IPS-11a (cell line): Measurements from ENCODE around the gene PLXNA4.

Experiments
- H3K4me3 ChIP-seq: one replicate; pipeline ENCODE4 v1.5.1; 2013; ENCODE audit warnings: low read depth, low read length, control low read depth

PLXNA4 gene

DNA sequence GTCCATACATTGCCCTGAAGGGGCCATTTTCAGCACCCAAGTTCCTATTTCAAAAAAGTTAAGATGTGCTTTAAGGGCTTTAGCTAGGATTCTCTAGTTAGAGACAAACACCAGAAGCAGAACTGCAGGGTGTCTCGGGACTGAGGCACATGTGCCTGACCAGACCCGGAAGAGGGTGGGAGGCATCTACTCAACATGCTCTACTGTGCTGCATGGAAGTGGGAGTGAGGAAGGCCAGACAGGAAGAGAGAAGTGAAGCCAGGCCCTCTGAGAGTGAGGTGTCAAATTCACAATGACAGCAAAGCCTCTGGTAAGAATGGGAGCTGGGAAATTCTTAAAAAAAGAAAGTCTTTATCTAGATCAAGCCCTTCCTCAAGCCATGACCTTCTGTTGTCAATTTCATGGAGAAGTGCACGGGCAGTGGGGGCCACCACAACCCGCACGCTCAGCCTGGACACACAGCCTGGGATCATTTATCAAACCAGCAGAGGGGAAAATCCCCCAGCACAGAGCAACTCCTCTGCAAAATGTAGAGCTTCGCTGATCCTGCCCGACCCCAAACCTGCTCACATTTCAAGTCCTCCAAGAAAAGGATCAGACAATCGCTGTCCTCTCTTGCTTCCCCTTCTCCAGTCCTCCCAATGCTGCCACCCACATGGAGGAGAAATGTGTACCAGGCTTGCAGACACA, 38.7 kb downstream of the PLXNA4 start:
- H3K4me3 ChIP-seq: no peak overlapping the region

DNA sequence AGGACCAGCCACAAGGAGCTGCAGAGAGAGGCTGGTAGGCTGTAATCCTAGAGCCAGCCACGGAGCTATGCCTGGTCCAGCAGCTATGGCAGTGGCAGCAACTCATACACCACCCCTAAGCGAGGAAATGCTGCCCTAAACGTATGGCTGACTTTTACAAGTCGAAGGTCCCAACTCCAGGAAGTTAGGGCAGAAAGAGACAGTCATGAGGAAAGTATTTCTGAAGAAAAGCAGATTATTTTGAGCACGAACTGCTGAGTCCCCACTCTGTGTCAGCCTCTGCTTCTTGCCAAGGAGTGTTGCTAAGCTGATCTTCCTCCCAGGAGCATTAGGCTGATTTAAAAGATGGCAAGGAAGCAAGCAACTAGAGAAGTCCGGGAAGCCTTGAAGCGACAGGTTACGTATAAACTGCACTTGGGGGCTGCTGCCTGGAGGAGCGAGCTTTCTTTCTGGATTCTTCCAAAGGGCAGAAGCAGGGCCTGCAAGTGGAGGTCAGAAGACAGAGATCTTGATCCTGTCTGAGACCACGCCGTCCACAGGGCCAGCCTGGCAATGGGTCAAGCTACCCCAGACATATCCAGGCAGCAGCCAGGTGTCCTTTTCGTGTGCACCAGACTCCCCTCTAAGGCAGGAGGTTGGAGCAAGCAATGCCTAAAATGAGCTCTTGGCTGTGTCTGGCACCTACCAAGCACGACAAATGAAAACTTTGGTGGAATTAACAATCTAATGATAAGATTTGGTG, 39.4 kb downstream of the PLXNA4 start:
- H3K4me3 ChIP-seq: no peak overlapping the region

DNA sequence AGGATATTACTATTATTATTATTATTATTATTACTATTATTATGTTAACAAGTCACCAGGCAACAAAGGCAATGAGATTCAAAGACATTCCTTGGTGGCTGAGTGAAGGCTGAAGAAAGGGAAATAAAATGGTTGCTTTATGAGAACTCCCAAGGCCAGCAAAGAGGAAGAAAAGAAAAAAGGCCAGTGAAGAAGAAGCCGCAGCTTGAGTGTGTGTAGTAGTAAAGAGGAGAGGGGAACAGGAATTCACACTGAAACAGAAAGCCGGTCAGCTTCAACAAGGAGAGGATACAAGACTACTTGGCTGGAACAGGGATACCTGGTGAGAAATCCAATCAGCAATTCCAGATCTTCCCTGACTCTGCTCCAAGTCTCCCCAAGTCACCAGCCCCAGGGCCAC, 42.4 kb downstream of the PLXNA4 start:
- no peak overlapping the region for H3K4me3 ChIP-seq

DNA sequence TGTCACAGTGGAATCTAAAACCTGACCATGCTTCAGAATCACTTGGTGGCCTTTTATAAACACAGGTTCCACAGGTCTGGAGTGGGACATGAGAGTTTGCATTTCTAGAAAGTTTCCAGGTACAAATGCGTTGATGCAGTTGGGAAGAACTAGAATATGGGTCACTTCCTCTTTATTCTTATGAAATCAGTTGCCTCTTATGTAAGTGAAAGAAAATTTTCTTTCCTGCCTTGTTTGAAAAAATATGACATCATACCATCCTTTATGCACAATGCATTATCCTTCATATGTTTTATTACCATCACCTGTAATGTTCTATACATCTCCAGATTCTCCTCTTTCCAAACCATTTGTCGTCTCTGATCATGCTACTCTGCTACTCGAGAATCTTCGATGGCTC, 44.0 kb downstream of the PLXNA4 start:
- no peak overlapping the region for H3K4me3 ChIP-seq

DNA sequence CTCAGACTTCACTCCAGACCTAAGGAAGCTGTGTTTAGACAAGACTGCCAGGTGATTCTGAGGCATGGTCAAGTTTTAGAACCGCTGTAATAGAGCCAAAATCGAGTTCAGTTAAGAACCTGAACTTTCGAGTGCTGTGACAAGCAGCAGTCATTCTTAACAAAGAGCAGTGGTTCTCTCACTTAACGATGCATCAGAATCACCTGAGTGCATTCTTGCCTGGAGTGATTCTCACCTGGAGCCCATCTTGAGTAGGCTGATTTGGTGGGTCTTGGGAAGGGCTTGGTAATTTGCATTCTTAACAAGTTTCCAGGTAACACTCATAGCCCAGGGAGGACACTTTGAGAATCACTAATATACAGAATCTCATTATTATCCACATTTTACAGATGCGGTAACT, 44.7 kb downstream of the PLXNA4 start:
- no peak overlapping the region for H3K4me3 ChIP-seq

DNA sequence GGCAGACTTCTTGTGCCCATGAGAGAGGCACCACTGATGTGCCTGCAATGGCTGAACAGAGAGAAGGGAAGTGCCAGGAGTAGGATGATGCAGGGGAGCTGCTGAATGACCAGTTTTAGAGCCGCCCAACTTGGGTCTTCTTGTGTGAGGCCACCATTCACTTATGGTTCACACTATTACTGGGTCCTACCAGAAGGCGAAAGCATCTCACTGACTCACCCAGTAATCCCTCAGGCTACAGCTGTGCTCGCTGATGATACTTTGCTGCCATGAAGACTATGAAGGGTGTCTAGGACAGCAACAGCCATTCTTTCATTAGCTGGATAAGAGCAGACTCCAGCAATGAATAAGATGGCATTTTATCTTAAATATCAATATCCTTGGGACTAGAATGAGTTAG, 47.6 kb downstream of the PLXNA4 start:
- no peak overlapping the region for H3K4me3 ChIP-seq

DNA sequence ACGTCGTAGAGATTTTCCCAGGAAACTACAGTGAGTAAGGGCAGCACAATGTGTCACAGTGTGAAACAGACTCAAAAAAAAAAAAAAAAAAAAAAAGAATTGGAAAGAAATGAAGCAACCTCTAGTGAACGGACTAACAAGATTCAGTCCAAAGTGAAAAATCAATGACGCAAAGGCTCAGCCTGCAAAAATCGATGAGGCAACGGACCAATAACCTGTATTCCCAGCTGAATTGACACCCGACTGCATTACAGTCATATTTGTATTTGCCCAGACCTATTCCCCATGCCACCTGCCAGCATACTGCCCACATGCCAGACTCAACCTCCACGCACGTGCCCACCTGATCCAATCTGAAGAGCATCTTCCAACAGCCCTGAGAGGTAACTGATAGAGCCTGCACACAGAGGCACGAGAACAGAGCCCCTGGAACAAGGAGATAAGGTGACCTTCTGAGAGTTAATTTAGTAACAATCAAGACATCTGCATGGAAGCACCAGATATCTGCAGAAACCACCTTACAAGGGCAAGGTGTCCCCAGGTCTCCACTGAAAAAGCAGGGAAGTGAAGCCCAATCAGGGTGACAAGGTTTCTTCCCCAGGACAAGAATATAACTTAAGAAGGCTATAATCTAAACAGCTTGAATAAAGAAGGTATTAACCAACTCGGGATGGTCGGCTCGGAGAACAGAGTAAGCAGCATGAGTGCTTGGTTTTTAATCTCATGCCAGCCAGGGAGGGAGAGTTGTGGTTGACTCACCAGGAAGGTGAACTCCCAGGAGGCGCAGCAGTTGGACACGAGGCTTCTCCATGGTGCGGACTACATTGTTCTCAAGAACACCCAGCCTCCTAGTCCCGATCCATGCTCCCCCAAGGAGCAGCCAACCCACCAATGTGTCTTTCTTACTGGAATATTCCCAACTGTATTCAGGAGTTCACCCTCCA, 48.5 kb downstream of the PLXNA4 start:
- H3K4me3 ChIP-seq: no peak overlapping the region

DNA sequence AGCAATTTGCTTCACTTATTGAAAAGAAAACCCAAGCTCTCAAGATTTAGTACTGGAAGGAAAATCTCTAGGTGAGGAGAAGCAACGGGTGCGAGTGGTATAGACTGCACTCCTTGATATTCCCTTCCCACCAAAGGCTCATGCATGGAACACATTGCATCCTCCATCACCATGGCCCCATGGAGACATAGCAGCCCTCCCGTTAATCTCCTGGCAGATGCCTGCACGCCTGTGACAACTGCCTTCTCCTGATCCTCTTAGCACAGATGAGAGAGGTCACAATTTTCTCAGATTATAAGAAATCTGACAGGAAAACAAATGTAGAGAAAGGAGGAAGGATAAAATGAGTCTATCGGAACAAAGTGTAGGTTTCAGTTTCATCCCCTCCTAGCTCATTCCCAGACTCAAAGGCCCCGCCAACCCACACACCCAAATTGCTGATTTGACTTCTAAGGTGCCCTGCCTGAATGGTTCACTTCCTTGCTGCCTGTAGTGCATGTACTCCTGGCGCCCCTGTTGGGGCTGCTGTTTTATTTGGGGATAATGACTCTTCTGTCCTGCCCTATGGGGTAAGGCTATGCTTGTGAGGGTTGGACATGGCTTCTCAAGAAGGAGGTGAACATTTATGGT, 50.0 kb downstream of the PLXNA4 start:
- no peak overlapping the region for H3K4me3 ChIP-seq

DNA sequence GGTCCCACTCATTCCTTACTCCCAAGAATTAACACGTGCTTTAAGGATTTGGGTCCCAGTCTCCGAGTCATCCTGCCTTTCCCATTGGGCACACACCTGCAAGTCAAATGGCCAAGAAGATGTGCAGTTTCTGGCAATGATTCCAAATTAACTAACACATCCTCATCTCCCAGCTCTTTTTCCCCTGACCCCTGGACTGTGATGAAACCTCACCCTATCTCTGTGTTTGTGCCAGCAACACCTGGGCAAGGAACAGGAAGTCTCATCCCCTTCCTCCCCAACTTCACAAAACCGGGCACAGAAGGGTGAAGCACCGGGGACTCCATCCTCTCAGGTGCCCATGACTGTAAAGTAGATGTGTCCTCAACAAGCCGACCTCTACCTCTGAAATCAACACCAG, 54.8 kb downstream of the PLXNA4 start:
- no peak overlapping the region for H3K4me3 ChIP-seq

DNA sequence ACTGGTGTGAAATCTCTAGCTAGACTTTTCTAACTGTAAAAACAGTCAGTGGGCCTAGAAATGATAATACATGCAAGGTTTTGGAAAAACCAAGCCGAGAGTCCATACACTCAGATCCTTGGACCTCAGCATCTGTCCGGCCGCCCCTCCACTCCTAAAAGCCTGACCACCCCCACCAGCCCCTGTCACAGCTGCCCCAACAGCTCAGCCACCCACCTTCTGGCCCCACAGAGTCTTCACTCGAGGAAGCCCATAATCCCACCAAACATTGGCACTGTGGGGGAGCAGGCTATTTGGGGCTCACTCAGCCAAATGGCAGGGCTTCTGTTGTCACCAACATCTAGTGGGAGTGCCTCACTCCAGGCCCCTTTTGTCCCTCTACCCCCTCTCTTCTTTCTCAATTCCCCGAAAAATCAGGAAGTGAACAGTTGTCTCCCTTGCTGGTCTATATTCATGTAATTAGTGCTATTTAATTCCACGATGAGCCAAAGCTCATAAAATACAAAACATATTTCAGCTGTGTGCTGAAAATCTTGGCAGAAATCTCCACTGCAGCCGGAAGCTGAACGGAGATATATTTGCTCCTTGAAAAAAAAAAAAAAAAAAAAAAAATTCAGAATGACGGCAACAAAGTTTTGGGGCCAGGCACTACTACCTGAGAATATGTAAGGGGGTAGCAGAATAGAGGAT, 55.5 kb downstream of the PLXNA4 start:
- H3K4me3 ChIP-seq: no peak overlapping the region

DNA sequence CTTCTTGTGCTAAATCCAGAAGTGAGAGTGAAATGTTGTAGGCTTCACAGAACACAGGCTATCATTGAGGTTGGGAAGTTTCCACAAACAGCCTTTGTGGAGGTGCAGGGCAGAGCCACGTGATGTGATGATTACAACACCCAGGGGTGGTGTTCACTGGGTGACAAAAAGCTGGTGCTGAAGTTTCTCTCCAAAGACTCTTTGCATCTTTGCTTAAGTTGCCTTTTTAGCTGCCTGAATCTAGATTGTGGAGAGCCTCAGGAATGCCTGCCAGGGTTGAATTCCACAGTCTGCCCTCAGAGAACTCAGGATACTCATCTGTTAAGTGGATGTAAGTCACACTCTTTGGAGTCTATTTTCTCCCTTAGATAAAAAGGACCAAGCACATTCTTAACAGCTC, 56.3 kb downstream of the PLXNA4 start:
- no peak overlapping the region for H3K4me3 ChIP-seq

DNA sequence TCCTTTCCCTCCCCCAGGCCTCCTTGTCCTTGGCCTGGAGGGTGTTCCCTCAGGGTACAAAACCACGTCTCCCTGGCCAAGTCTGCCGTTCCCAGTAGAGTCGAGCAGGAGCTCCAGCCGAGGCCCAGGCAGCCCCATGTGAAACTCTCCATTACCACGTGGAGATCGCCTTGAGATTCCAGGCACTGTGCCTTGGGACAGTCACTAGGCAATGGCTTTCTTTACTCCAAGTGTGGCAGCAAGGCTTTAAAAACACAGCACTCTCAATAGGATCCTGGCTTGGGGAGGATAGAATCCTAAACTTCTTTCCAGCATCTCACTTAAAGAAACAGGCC, 57.5 kb downstream of the PLXNA4 start:
- no peak overlapping the region for H3K4me3 ChIP-seq

DNA sequence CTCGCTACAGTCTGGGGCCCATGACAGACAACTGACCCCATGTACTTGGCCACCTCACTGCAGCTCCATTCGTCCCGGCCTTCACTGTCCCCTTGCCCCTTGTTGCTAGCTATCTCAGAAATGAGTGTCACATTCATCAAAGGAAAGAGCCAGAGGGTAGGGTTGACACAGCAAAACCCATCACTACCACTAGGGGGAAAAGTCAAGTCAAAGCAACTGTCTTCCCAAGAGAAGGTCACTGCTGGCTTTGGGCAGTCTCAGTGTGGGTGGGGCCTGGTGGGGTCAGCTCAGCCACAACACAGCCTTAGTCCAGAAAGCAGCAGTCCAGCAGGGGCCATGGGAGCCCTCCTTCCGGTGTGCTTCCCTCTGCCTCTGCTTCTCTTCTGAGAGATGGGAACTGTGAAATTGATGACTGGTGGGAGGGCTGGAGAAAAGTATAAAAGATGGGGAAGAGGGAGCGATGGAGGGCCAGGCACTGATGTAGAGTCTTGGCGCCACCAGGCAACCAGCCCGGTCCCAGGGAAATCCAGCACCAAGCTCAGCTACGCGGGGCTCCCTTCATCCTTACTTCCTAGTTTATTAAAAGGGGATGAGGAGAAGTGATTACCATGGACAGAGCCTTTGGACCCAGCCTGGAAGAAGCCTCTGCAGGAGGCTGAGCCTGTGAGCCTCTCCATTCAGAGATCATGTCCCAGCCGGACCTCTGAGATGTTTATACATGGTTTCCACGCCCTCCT, 58.0 kb downstream of the PLXNA4 start:
- no peak overlapping the region for H3K4me3 ChIP-seq

DNA sequence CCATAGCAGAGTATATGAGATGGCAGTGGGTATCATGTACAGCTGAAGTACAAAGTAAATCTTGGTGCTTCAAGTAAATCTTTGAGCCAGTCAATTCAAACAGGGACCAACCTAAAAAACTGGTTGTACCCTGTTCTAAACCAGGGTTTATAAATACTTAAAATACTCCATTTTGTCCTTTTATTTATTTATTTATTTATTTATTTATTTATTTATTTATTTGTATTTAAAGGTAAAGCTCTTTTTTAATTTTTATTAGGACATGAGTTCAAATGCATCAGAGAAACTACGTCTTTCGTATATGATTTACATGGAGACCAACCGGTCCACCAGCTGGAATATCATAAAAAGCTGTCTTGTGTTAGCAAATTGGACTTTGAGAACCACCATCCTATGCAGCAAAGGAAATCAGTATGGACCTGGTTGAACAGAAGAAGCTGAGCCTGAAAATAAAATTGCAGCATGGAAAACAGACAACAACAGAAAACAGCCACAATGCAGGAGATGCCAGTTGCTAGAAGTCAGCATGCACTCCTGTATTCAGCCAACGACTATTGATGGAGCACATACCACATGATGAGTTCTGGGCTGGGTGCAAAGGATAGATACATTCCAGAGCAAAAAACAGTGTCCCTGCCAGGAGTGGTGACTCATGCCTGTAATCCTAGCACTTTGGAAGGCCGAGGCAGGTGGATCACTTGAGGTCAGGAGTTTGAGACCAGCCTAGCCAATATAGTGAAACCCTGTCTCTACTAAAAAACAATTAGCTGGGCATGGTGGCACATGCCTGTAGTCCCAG, 60.0 kb downstream of the PLXNA4 start:
- no peak overlapping the region for H3K4me3 ChIP-seq

DNA sequence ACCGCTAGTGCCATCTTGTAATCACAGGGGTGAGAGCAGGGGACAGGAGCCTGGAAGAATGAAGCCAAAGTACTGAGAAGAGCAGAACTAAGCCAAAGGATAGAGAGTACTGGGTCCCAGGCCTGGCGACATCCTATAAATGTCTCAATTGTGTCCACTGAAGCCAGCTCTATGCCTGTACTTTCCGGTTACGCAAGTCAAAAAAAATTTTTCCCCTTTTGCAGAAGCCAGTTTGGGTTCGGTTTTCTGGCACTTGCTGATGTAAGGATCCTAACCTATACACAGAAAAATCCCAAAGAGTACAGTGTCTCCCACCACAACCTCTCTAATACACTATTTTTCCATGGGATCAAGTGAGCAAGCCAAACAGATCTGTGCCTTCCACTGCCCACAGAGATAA, 61.1 kb downstream of the PLXNA4 start:
- H3K4me3 ChIP-seq: no peak overlapping the region

DNA sequence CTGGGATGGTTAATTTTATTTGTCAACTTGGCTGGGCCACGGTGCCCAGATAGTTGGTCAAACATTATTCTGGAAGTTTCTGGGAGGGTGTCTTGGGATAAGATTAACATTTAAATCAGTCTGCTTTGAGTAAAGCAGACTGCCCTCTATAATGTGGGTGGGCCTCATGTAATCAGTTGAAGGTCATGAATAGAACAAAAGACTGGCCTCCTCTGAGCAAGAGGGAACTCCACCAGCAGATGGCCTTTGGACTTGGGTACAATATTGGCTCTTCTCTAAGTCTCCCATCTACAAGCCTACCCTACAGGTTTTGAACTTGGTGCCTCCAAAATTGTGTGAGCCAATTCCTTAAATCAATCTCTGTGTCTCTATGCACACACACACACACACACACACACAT, 61.8 kb downstream of the PLXNA4 start:
- no peak overlapping the region for H3K4me3 ChIP-seq

DNA sequence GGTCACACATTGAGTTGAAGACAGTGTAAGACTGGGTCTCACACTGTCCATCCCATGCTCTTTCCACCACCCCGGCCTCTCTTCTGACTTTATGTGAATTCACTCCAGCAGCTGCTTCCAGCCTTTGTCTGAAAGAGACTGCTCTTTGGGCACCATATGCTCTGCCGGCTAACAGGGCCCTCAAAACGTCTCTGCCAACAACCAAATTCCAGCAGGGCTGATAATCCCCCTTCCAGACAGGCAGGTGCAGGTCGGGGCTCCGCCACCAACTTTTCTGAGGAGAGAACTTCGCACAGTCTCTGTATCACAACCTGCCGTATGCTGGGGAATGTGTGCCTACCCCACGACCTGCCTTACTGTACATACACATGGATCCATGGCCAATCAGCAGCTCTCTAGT, 64.3 kb downstream of the PLXNA4 start:
- no peak overlapping the region for H3K4me3 ChIP-seq

DNA sequence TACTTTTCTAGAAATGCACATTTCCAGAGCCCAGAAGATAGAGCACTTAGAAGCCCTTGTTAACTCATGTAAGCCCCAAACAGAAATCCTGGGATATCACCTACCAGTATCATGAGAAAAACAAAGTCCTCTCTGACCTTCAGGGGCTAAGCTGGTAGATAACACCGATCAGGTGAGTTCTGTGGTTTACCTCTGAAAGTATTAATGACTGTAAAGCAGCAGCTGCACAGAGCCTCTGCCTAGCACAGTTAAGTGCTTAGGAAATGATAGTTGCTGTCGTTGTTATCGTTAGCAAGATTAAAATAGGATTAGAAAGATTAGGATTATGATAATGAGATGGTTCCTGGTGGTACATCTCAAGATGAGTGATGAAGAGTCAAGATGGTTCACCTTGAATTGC, 64.9 kb downstream of the PLXNA4 start:
- no peak overlapping the region for H3K4me3 ChIP-seq

DNA sequence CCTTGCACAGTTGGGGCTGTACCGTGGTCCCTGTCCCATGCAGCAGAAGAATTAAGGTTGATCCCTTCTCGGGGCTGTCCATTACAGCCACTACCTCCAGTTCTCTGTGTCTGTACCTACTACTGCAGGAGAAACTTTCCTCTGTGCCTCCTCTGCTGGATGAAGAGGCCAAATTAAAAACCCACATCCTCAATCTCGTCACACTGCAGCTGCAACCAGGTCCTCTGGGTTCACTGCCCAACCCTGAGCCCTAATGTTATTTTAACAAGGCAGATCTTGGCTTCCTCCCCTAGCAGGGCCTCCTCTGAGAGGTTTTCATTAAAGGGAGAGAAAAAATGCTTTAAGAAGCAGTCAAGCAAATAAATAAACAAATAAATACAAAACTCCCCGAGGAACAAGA, 66.6 kb downstream of the PLXNA4 start:
- H3K4me3 ChIP-seq: no peak overlapping the region
